ENCODE results near the gene ABLIM2.

ABLIM2 gene

GRCh38 chr4:8129136-8129535, 29.5 kb downstream of the ABLIM2 start:
- H3K27me3 ChIP-seq (replicated peaks; ENCODE audit: control insufficient read depth, insufficient read depth, low read length) = peaks cover 2% of the 10 kb centered on the region; the same call in 1 of the 2 replicates
- no peaks in the 10 kb centered on the region for H3K36me3 ChIP-seq (ENCODE audit: control insufficient read depth, insufficient read depth, low read length)
- TF ChIP-seq CTCF (IDR thresholded peaks at IDR 0.05; ENCODE audit: insufficient read depth, low read length, poor library complexity, severe bottlenecking) = no peak
- no peak overlapping the region for H3K4me3 ChIP-seq (replicated peaks; ENCODE audit: low read depth, low read length)
- DNase-seq (ENCODE audit: extremely low read depth, insufficient read length) = no peak

- H3K4me3 ChIP-seq (replicated peaks; ENCODE audit: low read depth, low read length) = no peak overlapping the region
- H3K27me3 ChIP-seq (replicated peaks; ENCODE audit: control insufficient read depth, insufficient read depth, low read length) = no peaks in the 10 kb centered on the region; the same call in 1 of the 2 replicates
- no peak for DNase-seq (ENCODE audit: extremely low read depth, insufficient read length)
- TF ChIP-seq CTCF (IDR thresholded peaks at IDR 0.05; ENCODE audit: insufficient read depth, low read length, poor library complexity, severe bottlenecking) = no peak
- H3K36me3 ChIP-seq (ENCODE audit: control insufficient read depth, insufficient read depth, low read length) = no peaks in the 10 kb centered on the region
Observed at GRCh38 chr4:8128100-8128856, 30.3 kb downstream of the ABLIM2 start.

- no peak overlapping the region for H3K4me3 ChIP-seq (replicated peaks; ENCODE audit: low read depth, low read length)
- H3K27me3 ChIP-seq (replicated peaks; ENCODE audit: control insufficient read depth, insufficient read depth, low read length) = no peaks in the 10 kb centered on the region; the same call in 1 of the 2 replicates
- no peak for TF ChIP-seq CTCF (IDR thresholded peaks at IDR 0.05; ENCODE audit: insufficient read depth, low read length, poor library complexity, severe bottlenecking)
- DNase-seq (ENCODE audit: extremely low read depth, insufficient read length) = no peak
- no peaks in the 10 kb centered on the region for H3K36me3 ChIP-seq (ENCODE audit: control insufficient read depth, insufficient read depth, low read length)
Observed at GRCh38 chr4:8127051-8127826, 31.4 kb downstream of the ABLIM2 start.

- Histone ChIP-seq H3K36me3 (ENCODE audit: control insufficient read depth, insufficient read depth, low read length) (no peaks in the 10 kb centered on the region), H3K27me3 (replicated peaks; ENCODE audit: control insufficient read depth, insufficient read depth, low read length) (no peaks in the 10 kb centered on the region; the same call in 1 of the 2 replicates), H3K4me3 (replicated peaks; ENCODE audit: low read depth, low read length) (no peak overlapping the region)
- no peak for DNase-seq (ENCODE audit: extremely low read depth, insufficient read length)
- no peak for TF ChIP-seq CTCF (IDR thresholded peaks at IDR 0.05; ENCODE audit: insufficient read depth, low read length, poor library complexity, severe bottlenecking)
Observed at GRCh38 chr4:8126523-8126922, 32.1 kb downstream of the ABLIM2 start.

GRCh38 chr4:8125526-8126056, 33.0 kb downstream of the ABLIM2 start:
- DNase-seq (ENCODE audit: extremely low read depth, insufficient read length) = no peak
- H3K27me3 ChIP-seq (replicated peaks; ENCODE audit: control insufficient read depth, insufficient read depth, low read length) = no peaks in the 10 kb centered on the region; the same call in 1 of the 2 replicates
- no peak overlapping the region for H3K4me3 ChIP-seq (replicated peaks; ENCODE audit: low read depth, low read length)
- no peaks in the 10 kb centered on the region for H3K36me3 ChIP-seq (ENCODE audit: control insufficient read depth, insufficient read depth, low read length)
- TF ChIP-seq CTCF (IDR thresholded peaks at IDR 0.05; ENCODE audit: insufficient read depth, low read length, poor library complexity, severe bottlenecking) = no peak

All from GM06990 (cell line).